ENCODE data around the gene TIAM2.

GRCh38 chr6:155265843-155266535, 270.9 kb downstream of the TIAM2 start:
- TF ChIP-seq POLR2AphosphoS5 (IDR thresholded peaks at IDR 0.05) (no peak), CTCF (IDR thresholded peaks at IDR 0.05) (no peak), POLR2A (IDR thresholded peaks at IDR 0.05) (no peak), EP300 (IDR thresholded peaks at IDR 0.05) (no peak)

Data from upper lobe of left lung (tissue), 4 donors.